Prostate gland (tissue), 2 donors: Measurements from ENCODE around the gene ZNRF2.

ENCODE experiments used
- POLR2A ChIP-seq: fragments of 450-650 bp; IDR thresholded peaks from one replicate; pipeline ENCODE4 v1.6.1; 2016; ENCODE audit warnings: antibody characterized with exemption, mild to moderate bottlenecking
- POLR2AphosphoS5 ChIP-seq: sonication (generic); formaldehyde crosslinking; IDR thresholded peaks from one replicate; pipeline ENCODE4 v1.6.1; 2017; ENCODE audit warnings: antibody characterized with exemption
- TF ChIP-seq, protein P1 (sequence below), 4 experiments: fragments of 200-600 bp in 2 of 4; fragments of 450-650 bp in 2 of 4; sonication (generic) in 2 of 4; IDR thresholded peaks; 1 replicate in 3 of 4; 2 replicates in 1 of 4; pipeline ENCODE4 v1.5.1; 2016 to 2019; ENCODE audit warnings: antibody characterized with exemption in 4 of 4, mild to moderate bottlenecking in 2 of 4, moderate library complexity in 2 of 4

DNA sequence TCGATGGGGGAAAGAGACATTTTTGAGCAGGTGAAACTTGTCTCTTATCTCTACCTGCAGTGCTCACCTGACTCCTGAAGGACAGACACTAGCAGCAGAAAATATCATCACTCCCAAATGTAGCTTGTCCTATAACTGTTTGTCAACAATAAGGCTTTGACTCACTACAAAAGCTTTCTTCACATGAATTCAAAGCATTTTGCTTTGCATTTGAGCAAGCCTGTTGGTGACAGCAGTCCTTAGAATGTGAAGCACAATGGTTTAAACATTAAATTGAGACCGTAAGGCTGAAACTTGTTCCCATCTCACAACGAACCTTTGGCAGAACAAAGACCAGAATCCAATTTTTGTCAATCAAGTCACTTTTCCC lies 30.6 kb upstream of the ZNRF2 start:
- TF ChIP-seq, protein P1, sequence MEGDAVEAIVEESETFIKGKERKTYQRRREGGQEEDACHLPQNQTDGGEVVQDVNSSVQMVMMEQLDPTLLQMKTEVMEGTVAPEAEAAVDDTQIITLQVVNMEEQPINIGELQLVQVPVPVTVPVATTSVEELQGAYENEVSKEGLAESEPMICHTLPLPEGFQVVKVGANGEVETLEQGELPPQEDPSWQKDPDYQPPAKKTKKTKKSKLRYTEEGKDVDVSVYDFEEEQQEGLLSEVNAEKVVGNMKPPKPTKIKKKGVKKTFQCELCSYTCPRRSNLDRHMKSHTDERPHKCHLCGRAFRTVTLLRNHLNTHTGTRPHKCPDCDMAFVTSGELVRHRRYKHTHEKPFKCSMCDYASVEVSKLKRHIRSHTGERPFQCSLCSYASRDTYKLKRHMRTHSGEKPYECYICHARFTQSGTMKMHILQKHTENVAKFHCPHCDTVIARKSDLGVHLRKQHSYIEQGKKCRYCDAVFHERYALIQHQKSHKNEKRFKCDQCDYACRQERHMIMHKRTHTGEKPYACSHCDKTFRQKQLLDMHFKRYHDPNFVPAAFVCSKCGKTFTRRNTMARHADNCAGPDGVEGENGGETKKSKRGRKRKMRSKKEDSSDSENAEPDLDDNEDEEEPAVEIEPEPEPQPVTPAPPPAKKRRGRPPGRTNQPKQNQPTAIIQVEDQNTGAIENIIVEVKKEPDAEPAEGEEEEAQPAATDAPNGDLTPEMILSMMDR (IDR thresholded peaks at IDR 0.05) = no peak
- TF ChIP-seq POLR2A = no peak
- no peak for TF ChIP-seq POLR2AphosphoS5
